GM19351 (cell line): Measurements from ENCODE around the gene DCTN1.
"Not testable (repeated sequence)": the region's sequence is repeated elsewhere in the genome, so short reads cannot be mapped to it uniquely, and the experiment has no call there.

Experiments used
- ATAC-seq: cut with Tn5 transposase; IDR thresholded peaks from one replicate; pipeline ENCODE4 v1.9.1; 2021; ENCODE audit warnings: mild to moderate bottlenecking, moderate library complexity; ENCODE audit not compliant: unreplicated experiment

DCTN1 gene

GRCh38 chr2:74372674-74373073 lies 7.4 kb downstream of the DCTN1 start:
- ATAC-seq, result no peak

GRCh38 chr2:74371421-74371820 lies 8.7 kb downstream of the DCTN1 start:
- ATAC-seq, result no peak

GRCh38 chr2:74369976-74370375 lies 10.1 kb downstream of the DCTN1 start:
- no peak for ATAC-seq

- no peak for ATAC-seq
Observed at GRCh38 chr2:74368499-74368898, 11.6 kb downstream of the DCTN1 start.

GRCh38 chr2:74367789-74368188 lies 12.3 kb downstream of the DCTN1 start:
- no peak for ATAC-seq

- no peak for ATAC-seq
Observed at GRCh38 chr2:74366036-74366435, 14.1 kb downstream of the DCTN1 start.

GRCh38 chr2:74364533-74365505 lies 15.3 kb downstream of the DCTN1 start:
- no peak for ATAC-seq

GRCh38 chr2:74361327-74361726 lies 18.8 kb downstream of the DCTN1 start:
- ATAC-seq, result no peak

GRCh38 chr2:74357627-74358026 lies 22.5 kb downstream of the DCTN1 start:
- ATAC-seq, result no peak

GRCh38 chr2:74349889-74350288 lies 30.2 kb downstream of the DCTN1 start:
- ATAC-seq, result no peak

- ATAC-seq, result no peak
Observed at GRCh38 chr2:74347742-74348141, 32.4 kb downstream of the DCTN1 start.

GRCh38 chr2:74347303-74347702 lies 32.8 kb downstream of the DCTN1 start:
- no peak for ATAC-seq

- no peak for ATAC-seq
Observed at GRCh38 chr2:74345272-74345943, 34.7 kb downstream of the DCTN1 start.

- no peak for ATAC-seq
Observed at GRCh38 chr2:74343316-74343715, 36.8 kb downstream of the DCTN1 start, which contains the start of gene SLC4A5. Gene SLC4A5, minus strand, starts transcription at chr2:74343416. Its CDS starts 28,393 bp downstream, at chr2:74315023.

GRCh38 chr2:74336227-74336626 lies 43.9 kb downstream of the DCTN1 start:
- ATAC-seq, result not testable (repeated sequence)

GRCh38 chr2:74334931-74335333 lies 45.2 kb downstream of the DCTN1 start:
- no peak for ATAC-seq

GRCh38 chr2:74333896-74334586 lies 46.1 kb downstream of the DCTN1 start:
- no peak for ATAC-seq

GRCh38 chr2:74333175-74333574 lies 46.9 kb downstream of the DCTN1 start:
- no peak for ATAC-seq

GRCh38 chr2:74332550-74333174 lies 47.4 kb downstream of the DCTN1 start:
- no peak for ATAC-seq

GRCh38 chr2:74328573-74328972 lies 51.5 kb downstream of the DCTN1 start:
- no peak for ATAC-seq

- ATAC-seq, result no peak
Observed at GRCh38 chr2:74328074-74328473, 52.0 kb downstream of the DCTN1 start.
